ENCODE results near the gene VCL. TPM values are rescaled to one million over a fixed set of nuclear protein-coding genes. Genes with fewer than 3 reads are reported as not detected.

VCL gene
- polyA plus RNA-seq, 1 of the 3 experiments (the other 2 are of a cell fraction) = 147 TPM

- peaks cover 80 to 87% of the 10 kb centered on the region in 2 experiments for H3K36me3 ChIP-seq (replicated peaks in 1 of 2; ENCODE audit: control insufficient read depth in 1 of 2, insufficient read depth in 2 of 2, low read length in 1 of 2)
- no peak overlapping the region for H2AFZ ChIP-seq (ENCODE audit: low read depth)
- H3K79me2 ChIP-seq (ENCODE audit: insufficient read depth) = peaks cover 77% of the 10 kb centered on the region
- POLR2A ChIA-PET = no interaction called here
- 93% methylated on average over 12 of the region's 14 CpGs for WGBS (ENCODE audit: low lambda C conversion rate)
- peaks cover 39% of the 10 kb centered on the region for H3F3A ChIP-seq (replicated peaks; ENCODE audit: insufficient read depth)
- H3K9me2 ChIP-seq = no peaks in the 10 kb centered on the region
- H3K9ac ChIP-seq = no peak overlapping the region
- peaks cover 22% of the 10 kb centered on the region for H4K20me1 ChIP-seq (ENCODE audit: insufficient read depth)
- no peak for DNase-seq
- CTCF ChIA-PET = interaction anchor here (0.9 to 1.2 kb wide), 2 partner anchors 8 to 123 kb away, joined by 3 to 4 read pairs; no protein-coding TSS in a partner anchor
- H3K4me3 ChIP-seq (ENCODE audit: low read depth in 2 of 2, low read length in 1 of 2) = no peak overlapping the region
- peaks cover 0 to 34% of the 10 kb centered on the region in 2 experiments; a peak in 2 of 4 replicates for H3K4me1 ChIP-seq (ENCODE audit: control insufficient read depth in 1 of 2, insufficient read depth in 2 of 2, low read depth in 1 of 2, low read length in 1 of 2)
- H3K4me2 ChIP-seq = no peak overlapping the region
- H3K9me3 ChIP-seq = no peaks in the 10 kb centered on the region
- no peaks in the 10 kb centered on the region for H3K27me3 ChIP-seq (ENCODE audit: insufficient read depth)
- no peak overlapping the region for H3K27ac ChIP-seq (ENCODE audit: low read depth in 2 of 2, low read length in 1 of 2)
- TF ChIP-seq ELF1 (IDR thresholded peaks at IDR 0.05) (no peak), ZBTB33 (IDR thresholded peaks at IDR 0.05; ENCODE audit: borderline replicate concordance, low read depth) (no peak), CTCF (IDR thresholded peaks at IDR 0.05) (no peak), USF2 (IDR thresholded peaks at IDR 0.05; ENCODE audit: borderline replicate concordance, low read depth, low read length) (no peak), FOXJ3 (CRISPR knock-in tag; IDR thresholded peaks at IDR 0.05) (no peak), EP300 (IDR thresholded peaks at IDR 0.05; ENCODE audit: borderline replicate concordance in 1 of 2, low read depth in 1 of 2, low read length in 1 of 2) (no peak), SMC3 (IDR thresholded peaks at IDR 0.05; ENCODE audit: low read depth, low read length) (no peak), MAX (IDR thresholded peaks at IDR 0.05; ENCODE audit: low read depth) (no peak), NRF1 (IDR thresholded peaks at IDR 0.05; ENCODE audit: low read depth, low read length) (no peak), EZH2phosphoT487 (IDR thresholded peaks at IDR 0.05; ENCODE audit: borderline replicate concordance, low read depth) (no peak), RCOR1 (IDR thresholded peaks at IDR 0.05; ENCODE audit: low read length) (no peak), NFIC (IDR thresholded peaks at IDR 0.05; ENCODE audit: borderline replicate concordance) (no peak), MXI1 (IDR thresholded peaks at IDR 0.05; ENCODE audit: low read depth, low read length) (no peak), MEF2A (IDR thresholded peaks at IDR 0.05; ENCODE audit: borderline replicate concordance, low read depth) (no peak), YY1 (IDR thresholded peaks at IDR 0.05; ENCODE audit: low read depth) (no peak), RFX5 (IDR thresholded peaks at IDR 0.05; ENCODE audit: low read length) (no peak), TEAD4 (IDR thresholded peaks at IDR 0.05; ENCODE audit: borderline replicate concordance, insufficient read depth) (no peak), JUND (IDR thresholded peaks at IDR 0.05) (no peak), FOSL2 (IDR thresholded peaks at IDR 0.05; ENCODE audit: borderline replicate concordance, low read depth) (no peak)
Observed at GRCh38 chr10:74111799-74112198, 113.9 kb downstream of the VCL start.

All from SK-N-SH (cell line).